SK-N-SH (cell line): ENCODE data around the gene PPP1R3F.

Experiments used
- EP300 ChIP-seq, 2 experiments: IDR thresholded peaks; 2 replicates each; pipeline versions ENCODE4 v1.4.0 to v1.6.1; 2012; ENCODE audit warnings: borderline replicate concordance in 1 of 2, low read depth in 1 of 2, low read length in 1 of 2
- GABPA ChIP-seq: IDR thresholded peaks from 2 replicates; pipeline ENCODE4 v1.4.0; 2012; ENCODE audit warnings: low read depth, mild to moderate bottlenecking
- JUND ChIP-seq: IDR thresholded peaks from 2 replicates; pipeline ENCODE4 v1.4.0; 2012
- MAX ChIP-seq: IDR thresholded peaks from 2 replicates; pipeline ENCODE4 v1.4.0; 2012; ENCODE audit warnings: low read depth
- NRF1 ChIP-seq: IDR thresholded peaks from 2 replicates; pipeline ENCODE4 v1.6.1; 2012; ENCODE audit warnings: low read depth, mild to moderate bottlenecking, low read length
- POLR2AphosphoS5 ChIP-seq: IDR thresholded peaks from 2 replicates; pipeline ENCODE4 v1.6.1; 2012; ENCODE audit warnings: low read depth, low read length
- RCOR1 ChIP-seq: fragments of 150-350 bp; IDR thresholded peaks from 2 replicates; pipeline ENCODE4 v1.6.1; 2017; ENCODE audit warnings: antibody characterized with exemption, low read length
- RFX5 ChIP-seq: IDR thresholded peaks from 2 replicates; pipeline ENCODE4 v1.6.1; 2012; ENCODE audit warnings: mild to moderate bottlenecking, improper control_type of control experiment, low read length
- YY1 ChIP-seq: IDR thresholded peaks from 2 replicates; pipeline ENCODE4 v1.4.0; 2012; ENCODE audit warnings: low read depth, mild to moderate bottlenecking
- TF ChIP-seq, protein P1 (sequence below): fragments of 200-600 bp; sonication (generic); IDR thresholded peaks from 2 replicates; pipeline ENCODE4 v1.6.1; 2017; ENCODE audit warnings: antibody characterized with exemption, mild to moderate bottlenecking, moderate library complexity

DNA sequence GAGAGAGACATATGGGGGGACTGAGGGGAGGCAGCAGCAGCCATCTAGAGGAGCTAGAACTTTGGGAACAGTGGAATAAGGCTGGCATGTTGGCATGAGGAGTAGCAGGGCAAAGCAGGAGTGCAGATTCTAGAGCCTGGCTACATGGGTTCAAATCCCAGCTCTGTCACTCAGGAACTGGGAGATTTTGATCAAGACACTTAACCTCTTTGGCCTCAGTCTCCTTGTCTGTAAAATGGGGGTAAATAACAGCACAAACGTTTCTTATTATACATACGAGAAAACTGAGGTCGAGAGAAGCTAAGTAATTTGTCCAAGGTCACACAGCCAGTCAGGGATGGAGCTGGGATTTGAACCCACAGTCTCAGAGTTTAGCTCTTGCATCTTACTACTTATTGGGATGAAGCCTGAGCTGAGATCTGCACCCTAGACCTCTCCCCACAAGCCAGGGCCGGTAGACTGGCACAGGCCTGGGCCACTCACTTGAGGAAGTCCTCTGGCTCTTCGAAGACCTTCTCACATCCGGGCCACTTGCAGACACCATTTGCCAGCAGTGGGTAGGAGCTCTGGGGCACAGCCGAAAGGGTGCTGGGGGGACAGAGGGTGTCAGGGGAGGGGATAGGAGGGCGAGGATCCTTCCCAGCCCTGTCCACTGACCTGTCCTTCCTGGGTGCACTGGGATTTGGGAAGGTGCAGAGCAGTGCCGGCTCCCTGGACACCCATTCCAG is 13.2 kb upstream of the PPP1R3F start:
- TF ChIP-seq YY1 (no peak), GABPA (no peak), JUND (no peak), RFX5 (no peak), NRF1 (no peak), EP300 (IDR thresholded peaks at IDR 0.05; ENCODE audit: borderline replicate concordance in 1 of 2, low read depth in 1 of 2, low read length in 1 of 2) (no peak), POLR2AphosphoS5 (no peak), RCOR1 (no peak), MAX (no peak)
- TF ChIP-seq, protein P1, sequence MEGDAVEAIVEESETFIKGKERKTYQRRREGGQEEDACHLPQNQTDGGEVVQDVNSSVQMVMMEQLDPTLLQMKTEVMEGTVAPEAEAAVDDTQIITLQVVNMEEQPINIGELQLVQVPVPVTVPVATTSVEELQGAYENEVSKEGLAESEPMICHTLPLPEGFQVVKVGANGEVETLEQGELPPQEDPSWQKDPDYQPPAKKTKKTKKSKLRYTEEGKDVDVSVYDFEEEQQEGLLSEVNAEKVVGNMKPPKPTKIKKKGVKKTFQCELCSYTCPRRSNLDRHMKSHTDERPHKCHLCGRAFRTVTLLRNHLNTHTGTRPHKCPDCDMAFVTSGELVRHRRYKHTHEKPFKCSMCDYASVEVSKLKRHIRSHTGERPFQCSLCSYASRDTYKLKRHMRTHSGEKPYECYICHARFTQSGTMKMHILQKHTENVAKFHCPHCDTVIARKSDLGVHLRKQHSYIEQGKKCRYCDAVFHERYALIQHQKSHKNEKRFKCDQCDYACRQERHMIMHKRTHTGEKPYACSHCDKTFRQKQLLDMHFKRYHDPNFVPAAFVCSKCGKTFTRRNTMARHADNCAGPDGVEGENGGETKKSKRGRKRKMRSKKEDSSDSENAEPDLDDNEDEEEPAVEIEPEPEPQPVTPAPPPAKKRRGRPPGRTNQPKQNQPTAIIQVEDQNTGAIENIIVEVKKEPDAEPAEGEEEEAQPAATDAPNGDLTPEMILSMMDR: no peak
